Measurements from ENCODE around the gene GPR137B.

GPR137B gene, protein sequence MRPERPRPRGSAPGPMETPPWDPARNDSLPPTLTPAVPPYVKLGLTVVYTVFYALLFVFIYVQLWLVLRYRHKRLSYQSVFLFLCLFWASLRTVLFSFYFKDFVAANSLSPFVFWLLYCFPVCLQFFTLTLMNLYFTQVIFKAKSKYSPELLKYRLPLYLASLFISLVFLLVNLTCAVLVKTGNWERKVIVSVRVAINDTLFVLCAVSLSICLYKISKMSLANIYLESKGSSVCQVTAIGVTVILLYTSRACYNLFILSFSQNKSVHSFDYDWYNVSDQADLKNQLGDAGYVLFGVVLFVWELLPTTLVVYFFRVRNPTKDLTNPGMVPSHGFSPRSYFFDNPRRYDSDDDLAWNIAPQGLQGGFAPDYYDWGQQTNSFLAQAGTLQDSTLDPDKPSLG

GRCh38 chr1:236142253-236143103, at the start of gene GPR137B:
GPR137B (plus strand) TSS chr1:236142539; CDS start chr1:236142623, 84 bp downstream.
- peak; percentile 39 to 64 for DNase-seq

- no peak for DNase-seq
Observed at GRCh38 chr1:236092899-236093298, 49.4 kb upstream of the GPR137B start.

- DNase-seq: no peak
Observed at GRCh38 chr1:236095705-236096520, 46.4 kb upstream of the GPR137B start.

DNA sequence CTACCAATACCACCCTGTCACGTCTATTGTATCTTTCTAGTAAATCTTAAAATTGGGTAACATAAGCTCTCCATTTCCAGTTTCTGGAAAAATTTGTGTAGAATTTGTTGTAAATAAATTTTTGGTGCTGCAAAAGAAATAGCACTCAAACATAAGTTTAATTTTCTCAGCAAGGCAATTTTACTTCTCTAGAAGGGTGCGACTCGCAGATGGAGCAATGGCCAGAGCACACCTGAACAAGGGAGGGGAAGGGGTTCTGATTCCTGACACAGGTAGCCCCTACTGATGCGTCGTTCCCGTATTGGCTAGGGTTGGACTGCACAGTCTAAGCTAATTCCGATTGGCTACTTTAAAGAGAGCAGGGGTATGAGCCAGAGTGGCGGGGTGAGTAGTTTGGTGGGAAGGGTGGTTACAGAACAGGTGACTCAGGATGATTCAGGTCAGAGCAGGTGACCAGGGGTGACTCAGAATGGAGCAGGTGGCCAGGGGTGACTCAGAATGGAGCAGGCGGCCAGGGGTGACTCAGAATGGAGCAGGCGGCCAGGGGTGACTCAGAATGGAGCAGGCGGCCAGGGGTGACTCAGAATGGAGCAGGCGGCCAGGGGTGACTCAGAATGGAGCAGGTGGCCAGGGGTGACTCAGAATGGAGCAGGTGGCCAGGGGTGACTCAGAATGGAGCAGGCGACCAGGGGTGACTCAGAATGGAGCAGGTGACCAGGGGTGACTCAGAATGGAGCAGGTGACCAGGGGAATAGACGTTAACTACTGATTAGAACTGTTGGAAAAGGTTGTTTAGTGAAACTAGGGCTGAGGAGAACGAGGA, 45.5 kb upstream of the GPR137B start:
- peak; percentile 53 to 89 for DNase-seq

DNA sequence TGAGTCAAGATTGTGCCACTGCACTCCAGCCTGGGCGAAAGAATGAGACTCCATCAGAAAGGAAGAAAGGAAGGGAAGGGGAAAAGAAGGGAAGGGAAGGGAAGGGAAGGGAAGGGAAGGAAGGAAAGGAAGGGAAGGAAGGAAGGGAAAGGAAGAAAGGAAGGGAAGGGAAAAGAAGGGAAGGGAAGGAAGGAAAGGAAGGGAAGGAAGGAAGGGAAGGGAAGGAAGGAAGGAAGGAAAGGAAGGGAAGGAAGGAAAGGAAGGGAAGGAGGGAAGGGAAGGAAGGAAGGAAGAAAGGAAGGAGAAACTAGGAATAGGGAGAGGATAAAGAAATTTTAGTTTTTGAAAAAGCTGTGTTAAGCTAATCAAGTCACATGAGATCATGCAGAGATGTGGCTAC, 44.1 kb upstream of the GPR137B start:
- DNase-seq: no peak

- no peak for DNase-seq
Observed at GRCh38 chr1:236099355-236099974, 42.9 kb upstream of the GPR137B start.

- no peak for DNase-seq
Observed at GRCh38 chr1:236100799-236101198, 41.5 kb upstream of the GPR137B start.

GRCh38 chr1:236101233-236102200, 40.8 kb upstream of the GPR137B start:
- DNase-seq: no peak

- no peak for DNase-seq
Observed at GRCh38 chr1:236102611-236103010, 39.7 kb upstream of the GPR137B start.

DNA sequence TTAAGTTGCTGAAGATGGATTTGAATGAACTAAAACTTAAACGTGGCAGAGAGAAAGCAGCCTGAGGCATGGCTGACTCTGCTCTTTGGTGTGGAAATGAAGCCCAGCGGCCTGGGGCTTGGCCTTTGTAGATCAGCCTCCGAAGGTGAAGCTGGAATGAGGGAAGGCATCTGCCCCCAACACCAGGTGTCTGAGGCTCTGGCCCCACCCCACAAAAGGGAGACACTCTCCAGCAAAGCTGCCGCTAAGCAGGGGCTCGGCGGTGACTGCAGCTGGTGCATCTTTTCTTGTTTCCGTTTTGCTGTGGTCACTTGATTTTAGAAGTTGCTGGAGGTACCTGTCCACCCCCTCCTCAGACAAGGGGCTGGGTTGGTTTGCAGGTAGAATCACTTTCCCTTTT, 39.3 kb upstream of the GPR137B start:
- no peak for DNase-seq

DNA sequence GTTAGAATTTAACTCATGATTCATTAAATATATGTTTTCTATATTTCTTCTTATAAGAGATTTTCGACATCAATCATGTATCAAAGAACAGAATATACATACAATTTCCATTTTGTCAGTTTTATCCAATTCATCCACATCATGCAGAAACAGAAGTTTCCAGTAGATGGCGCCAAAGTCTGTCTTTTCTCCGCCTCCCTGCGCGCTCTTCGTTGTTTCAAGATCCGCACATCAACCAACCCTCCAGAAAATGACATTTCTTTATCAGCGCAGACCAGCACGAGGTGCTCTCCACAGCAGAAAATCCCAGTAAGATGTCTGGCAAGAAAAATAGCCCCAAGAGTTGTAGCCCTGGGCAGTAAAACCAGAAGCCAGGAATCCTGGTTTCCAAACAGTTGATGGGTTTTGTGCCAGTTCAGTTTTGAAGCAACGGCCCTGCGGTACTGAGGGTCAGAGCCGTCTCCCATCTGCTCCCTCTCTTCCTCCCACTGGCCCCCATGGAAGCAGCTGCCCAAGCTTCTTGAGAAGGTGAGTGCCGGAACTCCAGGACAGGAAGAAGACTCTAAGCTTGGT, 38.6 kb upstream of the GPR137B start:
- DNase-seq: peak; percentile 56 to 73

- no peak for DNase-seq
Observed at GRCh38 chr1:236107121-236107907, 35.0 kb upstream of the GPR137B start.

GRCh38 chr1:236108027-236108648, 34.2 kb upstream of the GPR137B start:
- DNase-seq: no peak

DNA sequence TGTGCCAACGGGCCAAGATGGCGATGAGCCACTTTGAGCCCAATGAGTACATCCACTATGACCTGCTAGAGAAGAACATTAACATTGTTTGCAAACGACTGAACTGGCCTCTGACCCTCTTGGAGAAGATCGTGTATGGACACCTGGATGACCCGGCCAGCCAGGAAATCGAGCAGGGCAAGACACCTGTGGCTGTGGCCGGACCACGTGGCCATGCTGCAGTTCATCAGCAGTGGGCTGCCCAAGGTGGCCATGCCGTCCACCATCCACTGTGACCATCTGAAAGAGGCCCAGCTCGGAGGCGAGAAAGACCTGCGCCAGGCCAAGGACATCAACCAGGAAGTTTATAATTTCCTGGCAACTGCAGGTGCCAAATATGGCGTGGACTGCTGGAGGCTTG, 32.2 kb upstream of the GPR137B start:
- DNase-seq: no peak

DNA sequence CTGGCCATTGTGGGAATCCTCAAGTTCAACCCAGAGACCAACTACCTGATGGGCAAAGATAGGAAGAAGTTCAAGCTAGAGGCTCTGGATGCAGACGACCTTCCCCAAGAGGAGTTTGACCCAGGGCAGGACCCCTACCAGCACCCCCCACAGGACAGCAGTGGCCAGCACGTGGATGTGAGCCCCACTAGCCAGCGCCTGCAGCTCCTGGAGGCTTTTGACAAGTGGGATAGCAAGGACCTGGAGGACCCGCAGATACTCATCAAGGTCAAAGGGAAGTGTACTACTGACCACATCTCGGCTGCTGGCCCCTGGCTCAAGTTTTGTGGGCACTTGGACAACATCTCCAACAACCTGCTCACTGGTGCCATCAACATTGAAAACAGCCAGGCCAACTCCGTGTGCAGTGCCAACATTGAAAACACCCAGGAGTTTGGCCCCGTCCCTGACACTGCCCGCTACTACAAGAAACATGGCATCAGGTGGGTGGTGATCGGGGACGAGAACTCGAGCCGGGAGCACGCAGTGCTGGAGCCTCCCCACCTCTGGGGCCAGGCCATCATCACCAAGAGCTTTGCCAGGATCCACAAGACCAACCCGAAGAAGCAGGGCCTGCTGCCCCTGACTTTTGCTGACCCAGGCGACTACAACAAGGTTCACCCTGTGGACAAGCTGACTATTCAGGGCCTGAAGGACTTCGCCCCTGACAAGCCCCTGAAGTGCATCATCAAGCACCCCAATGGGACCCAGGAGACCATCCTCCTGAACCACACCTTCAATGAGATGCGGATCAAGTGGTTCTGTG, 30.6 kb upstream of the GPR137B start:
- no peak for DNase-seq

DNA sequence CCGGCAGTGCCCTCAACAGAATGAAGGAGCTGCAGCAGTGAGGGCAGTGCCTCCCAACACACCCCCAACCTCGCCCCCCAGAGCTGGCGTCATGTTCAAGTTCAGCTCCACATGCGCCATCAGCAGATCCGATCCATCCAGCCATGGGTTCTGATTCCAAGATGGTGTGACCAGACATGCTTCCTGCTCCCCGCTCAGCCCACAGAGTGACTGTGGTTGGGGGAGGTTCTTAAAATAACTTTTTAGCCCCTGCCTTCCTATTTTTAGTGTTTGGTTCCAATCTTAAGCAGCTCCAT, 30.1 kb upstream of the GPR137B start:
- DNase-seq: no peak

DNA sequence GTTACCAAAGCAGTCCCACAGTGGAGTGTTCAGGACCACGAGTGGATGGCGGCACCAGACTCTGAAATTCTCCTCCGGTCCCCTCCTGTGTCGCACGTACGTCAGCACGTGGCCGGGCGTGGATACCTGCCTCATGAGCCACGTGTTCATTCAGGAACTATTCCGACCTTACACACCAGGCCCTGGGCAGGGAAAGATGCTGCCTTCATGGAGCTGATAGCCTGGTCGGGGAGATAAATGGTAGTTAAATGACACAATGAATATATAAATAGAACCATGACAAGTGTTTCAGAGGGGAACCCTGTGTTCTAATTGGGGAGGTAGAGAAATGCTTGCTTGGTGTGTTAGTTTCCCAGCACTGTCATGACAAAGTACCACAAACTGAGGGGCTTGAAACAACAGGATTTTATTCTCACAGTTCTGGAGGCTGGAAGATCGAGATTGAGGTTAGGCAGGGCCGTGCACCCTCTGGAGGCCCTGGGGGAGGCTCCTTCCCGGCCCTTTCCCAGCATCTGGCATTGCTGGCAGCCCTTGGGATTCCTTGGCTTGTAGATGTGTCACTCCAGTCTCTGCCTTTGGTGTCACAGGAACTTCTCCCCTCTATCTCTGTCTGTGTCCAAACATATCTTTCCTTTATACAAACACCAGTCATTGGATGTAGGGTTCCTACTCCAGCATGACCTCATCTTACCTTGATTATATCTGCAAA, 28.9 kb upstream of the GPR137B start:
- no peak for DNase-seq

All from CD4-positive, alpha-beta T cell treated with Interferon alpha-2 for 1 hour (primary cell).